ENCODE measurements around the gene MITF. TPM values are rescaled to one million over a fixed set of nuclear protein-coding genes. Genes with fewer than 3 reads are reported as not detected.

The MITF gene
- total RNA-seq, 2 donors from 2014 or later, result 9.3 to 12.2 TPM

DNA sequence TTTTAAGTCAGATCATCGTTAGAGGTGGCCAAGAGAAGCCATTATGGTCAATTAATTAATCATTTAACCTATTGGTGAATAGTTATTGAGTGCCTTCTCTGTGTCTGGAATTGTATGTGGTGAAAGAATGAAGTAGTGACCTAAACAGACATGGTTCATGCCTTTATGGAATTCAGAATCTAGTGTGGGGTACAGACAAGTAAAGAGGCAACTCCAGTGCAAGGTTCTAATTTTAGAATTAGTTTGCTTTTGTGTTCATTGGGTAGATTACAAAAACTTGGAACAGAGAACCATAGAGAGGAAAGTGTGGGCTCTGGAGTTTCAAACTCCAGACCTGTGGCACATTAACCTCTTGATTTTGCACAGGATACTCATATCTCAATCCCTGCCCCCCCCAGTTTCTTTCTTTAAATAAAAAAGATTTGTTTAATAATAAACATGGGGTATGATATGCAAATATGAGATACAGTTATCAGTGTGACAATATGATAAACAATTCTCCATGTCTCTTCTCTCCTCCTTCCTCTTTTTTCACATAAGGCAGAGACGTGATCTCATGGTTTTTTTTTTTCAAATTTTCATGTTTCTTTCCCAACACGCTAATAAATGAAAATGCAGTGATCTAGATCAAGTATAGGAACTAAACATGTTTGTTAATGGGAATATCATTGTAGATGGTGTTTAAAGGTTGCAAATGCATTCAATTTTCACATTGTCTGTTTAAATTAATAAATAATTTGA, 117.9 kb downstream of the MITF start:
- no peak for DNase-seq
- Histone ChIP-seq H3K36me3 (replicated peaks in 1 of 2; ENCODE audit: insufficient read depth in 1 of 2, low read depth in 2 of 2) (no peaks in the 10 kb centered on the region), H3K4me3 (no peak overlapping the region), H3K9me3 (no peaks in the 10 kb centered on the region), H3K27ac (no peak overlapping the region), H3K4me1 (peaks cover 15% of the 10 kb centered on the region), H3K27me3 (no peaks in the 10 kb centered on the region)
- intact Hi-C loops (cut with DNase I), result no loop called here
- no peak for TF ChIP-seq POLR2A (IDR thresholded peaks at IDR 0.05)
- TF ChIP-seq, protein P1, sequence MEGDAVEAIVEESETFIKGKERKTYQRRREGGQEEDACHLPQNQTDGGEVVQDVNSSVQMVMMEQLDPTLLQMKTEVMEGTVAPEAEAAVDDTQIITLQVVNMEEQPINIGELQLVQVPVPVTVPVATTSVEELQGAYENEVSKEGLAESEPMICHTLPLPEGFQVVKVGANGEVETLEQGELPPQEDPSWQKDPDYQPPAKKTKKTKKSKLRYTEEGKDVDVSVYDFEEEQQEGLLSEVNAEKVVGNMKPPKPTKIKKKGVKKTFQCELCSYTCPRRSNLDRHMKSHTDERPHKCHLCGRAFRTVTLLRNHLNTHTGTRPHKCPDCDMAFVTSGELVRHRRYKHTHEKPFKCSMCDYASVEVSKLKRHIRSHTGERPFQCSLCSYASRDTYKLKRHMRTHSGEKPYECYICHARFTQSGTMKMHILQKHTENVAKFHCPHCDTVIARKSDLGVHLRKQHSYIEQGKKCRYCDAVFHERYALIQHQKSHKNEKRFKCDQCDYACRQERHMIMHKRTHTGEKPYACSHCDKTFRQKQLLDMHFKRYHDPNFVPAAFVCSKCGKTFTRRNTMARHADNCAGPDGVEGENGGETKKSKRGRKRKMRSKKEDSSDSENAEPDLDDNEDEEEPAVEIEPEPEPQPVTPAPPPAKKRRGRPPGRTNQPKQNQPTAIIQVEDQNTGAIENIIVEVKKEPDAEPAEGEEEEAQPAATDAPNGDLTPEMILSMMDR (IDR thresholded peaks at IDR 0.05), result no peak
- 57 to 60% methylated on average over 3 of the region's 3 CpGs for WGBS, 2 donors
- ATAC-seq, result no peak

DNA sequence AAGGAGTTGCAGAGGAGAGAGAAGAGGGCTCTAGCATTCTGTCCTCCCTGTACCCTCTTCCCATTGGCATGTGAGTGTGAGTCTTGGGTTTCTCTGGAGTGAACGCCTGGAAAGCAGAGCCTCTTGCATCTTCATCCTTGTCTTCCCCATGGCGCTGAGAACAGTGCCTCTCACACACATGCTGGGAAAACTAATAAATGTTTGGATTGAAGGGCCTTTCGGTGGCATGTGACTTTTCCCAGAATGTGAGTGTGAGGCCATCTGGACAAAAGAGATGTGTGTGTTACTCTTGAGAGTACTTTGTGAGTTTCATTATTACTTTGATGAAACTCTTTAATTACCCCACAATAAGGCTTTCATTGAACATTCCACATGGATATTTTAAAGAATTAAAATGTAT, 122.3 kb downstream of the MITF start:
- Histone ChIP-seq H3K27ac (no peak overlapping the region), H3K4me1 (peaks cover 19% of the 10 kb centered on the region), H3K27me3 (no peaks in the 10 kb centered on the region), H3K9me3 (no peaks in the 10 kb centered on the region), H3K4me3 (no peak overlapping the region), H3K36me3 (replicated peaks in 1 of 2; ENCODE audit: insufficient read depth in 1 of 2, low read depth in 2 of 2) (no peaks in the 10 kb centered on the region)
- intact Hi-C loops (cut with DNase I), result loop anchor here (10.0 kb wide), 1 partner anchor 127 kb away; the partner anchor contains the start of gene MITF
- DNase-seq, result no peak
- no peak for ATAC-seq
- TF ChIP-seq POLR2A (IDR thresholded peaks at IDR 0.05), result no peak
- TF ChIP-seq, protein P1 (IDR thresholded peaks at IDR 0.05), result no peak
- 92% methylated on average over 3 of the region's 3 CpGs for WGBS, 2 donors

DNA sequence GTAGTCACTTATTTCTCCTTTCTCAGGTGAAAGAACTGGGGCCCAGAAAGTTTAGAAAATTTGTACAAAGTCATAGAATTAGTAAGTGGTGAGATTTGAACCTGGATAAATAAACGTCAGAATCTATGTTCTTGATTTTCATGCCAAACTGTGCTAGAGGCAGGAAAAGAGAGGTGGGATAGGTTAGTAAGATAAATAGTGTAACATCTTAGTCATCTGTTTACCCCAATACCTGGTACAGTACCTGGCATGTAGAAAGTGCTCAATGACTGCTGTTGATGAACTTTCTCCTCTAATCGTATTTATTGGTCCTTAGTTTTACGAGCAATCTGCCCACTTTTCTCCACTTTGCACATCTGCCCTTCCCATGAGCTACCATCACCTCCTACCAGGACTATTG, 124.9 kb downstream of the MITF start:
- WGBS, 2 donors, result 82 to 86% methylated on average over 3 of the region's 3 CpGs
- H3K4me1 ChIP-seq, result peaks cover 17% of the 10 kb centered on the region
- ATAC-seq (no peak), DNase-seq (no peak)
- intact Hi-C loops (cut with DNase I), result loop anchor here (10.0 kb wide), 1 partner anchor 129 kb away; the partner anchor contains the start of gene MITF
- H3K36me3 ChIP-seq (replicated peaks in 1 of 2; ENCODE audit: insufficient read depth in 1 of 2, low read depth in 2 of 2), result no peaks in the 10 kb centered on the region
- TF ChIP-seq, protein P1 (IDR thresholded peaks at IDR 0.05), result no peak
- TF ChIP-seq POLR2A (IDR thresholded peaks at IDR 0.05), result no peak
- no peaks in the 10 kb centered on the region for H3K9me3 ChIP-seq
- H3K27ac ChIP-seq, result no peak overlapping the region
- no peaks in the 10 kb centered on the region for H3K27me3 ChIP-seq
- no peak overlapping the region for H3K4me3 ChIP-seq

DNA sequence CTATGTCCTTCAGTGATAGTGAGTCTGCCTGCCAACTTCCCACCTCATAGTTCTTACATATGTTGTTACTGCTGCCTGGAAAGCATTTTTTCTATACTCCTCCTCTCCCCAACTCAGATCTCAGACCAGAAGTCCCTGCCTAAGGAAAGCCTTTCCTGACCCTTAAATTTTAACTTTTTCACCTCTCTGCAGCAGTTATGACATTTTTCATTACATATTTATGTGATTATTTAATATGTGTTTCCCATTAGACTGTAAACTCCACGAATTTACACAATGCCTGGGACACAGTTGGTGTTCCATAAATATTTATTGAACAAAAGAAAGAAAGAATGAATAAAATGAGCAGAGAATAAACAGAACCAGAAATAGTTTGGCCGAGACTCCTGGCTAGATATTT, 125.5 kb downstream of the MITF start:
- no peak for ATAC-seq
- no peak for DNase-seq
- no peaks in the 10 kb centered on the region for H3K27me3 ChIP-seq
- no peaks in the 10 kb centered on the region for H3K36me3 ChIP-seq (replicated peaks in 1 of 2; ENCODE audit: insufficient read depth in 1 of 2, low read depth in 2 of 2)
- intact Hi-C loops (cut with DNase I), result loop anchor here (10.0 kb wide), 1 partner anchor 130 kb away; the partner anchor contains the start of gene MITF
- H3K27ac ChIP-seq, result peak overlapping the region in 1 of 4 donors; percentile 77
- H3K4me1 ChIP-seq, result peaks cover 17% of the 10 kb centered on the region
- H3K4me3 ChIP-seq, result no peak overlapping the region
- 83 to 89% methylated on average over 2 of the region's 2 CpGs for WGBS, 2 donors
- TF ChIP-seq, protein P1 (IDR thresholded peaks at IDR 0.05), result no peak
- no peak for TF ChIP-seq POLR2A (IDR thresholded peaks at IDR 0.05)
- no peaks in the 10 kb centered on the region for H3K9me3 ChIP-seq
